Measurements from ENCODE around the gene ANKRD39.
"Not testable (repeated sequence)": the region's sequence is repeated elsewhere in the genome, so short reads cannot be mapped to it uniquely, and the experiment has no call there.

ANKRD39 gene, protein sequence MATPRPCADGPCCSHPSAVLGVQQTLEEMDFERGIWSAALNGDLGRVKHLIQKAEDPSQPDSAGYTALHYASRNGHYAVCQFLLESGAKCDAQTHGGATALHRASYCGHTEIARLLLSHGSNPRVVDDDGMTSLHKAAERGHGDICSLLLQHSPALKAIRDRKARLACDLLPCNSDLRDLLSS

DNA sequence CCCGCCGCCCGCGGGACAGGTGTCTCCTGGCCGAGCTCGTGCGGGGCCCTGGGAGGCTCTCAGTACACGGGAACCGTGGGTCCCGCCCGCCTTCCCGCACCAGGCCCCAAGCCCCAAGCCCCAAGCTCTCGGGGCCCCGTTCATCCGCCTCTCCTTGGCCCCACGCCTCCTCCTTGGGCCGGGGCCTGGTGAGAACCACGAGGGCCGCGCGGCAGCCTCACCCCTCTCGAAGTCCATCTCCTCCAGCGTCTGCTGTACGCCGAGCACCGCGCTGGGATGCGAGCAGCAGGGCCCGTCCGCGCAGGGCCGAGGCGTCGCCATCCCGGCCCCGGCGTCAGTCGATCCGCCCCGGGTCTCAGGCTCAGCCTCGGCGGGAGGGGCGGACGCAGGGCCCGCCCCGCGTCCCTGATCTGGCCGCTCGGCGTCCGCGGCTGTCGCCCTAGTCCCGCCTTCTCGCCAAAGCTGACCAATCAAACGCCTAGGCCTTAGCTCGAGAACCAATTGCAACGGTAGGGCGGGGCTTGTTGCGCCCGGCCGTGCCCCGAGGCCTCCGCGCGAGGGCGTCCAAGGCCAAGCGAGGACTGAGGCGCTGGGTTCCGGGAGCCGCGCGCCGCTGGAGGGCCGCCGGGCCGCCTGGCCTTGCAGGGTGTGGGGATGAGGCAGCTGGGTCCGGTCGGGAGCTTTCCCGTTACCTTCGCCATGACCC, at the start of gene ANKRD39:
Gene ANKRD39, minus strand, starts transcription at position 350 of the 706 bp plus-strand sequence. Its CDS starts 29 bp downstream, at position 321.
- peak; percentile 99 for DNase-seq

DNA sequence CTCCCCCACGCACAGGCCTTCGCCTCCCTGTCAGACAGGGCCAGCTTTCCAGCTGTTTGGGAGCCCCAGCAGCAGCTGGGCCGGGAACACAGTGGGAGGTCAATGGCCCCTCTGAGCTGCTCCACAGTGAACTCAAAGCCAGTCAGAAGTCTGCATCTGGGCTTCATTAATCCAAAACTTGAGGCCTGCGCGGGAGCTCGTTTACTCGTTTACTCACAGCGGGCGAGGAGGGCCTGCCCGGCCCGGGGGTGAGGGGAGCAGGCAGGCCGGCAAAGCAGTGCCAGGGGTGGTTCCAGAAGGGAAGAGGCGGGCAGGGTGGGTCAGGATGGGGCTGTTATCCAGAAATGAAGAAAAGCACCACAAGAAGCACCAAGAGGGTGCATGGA, 48.9 kb upstream of the ANKRD39 start:
- DNase-seq: no peak

DNA sequence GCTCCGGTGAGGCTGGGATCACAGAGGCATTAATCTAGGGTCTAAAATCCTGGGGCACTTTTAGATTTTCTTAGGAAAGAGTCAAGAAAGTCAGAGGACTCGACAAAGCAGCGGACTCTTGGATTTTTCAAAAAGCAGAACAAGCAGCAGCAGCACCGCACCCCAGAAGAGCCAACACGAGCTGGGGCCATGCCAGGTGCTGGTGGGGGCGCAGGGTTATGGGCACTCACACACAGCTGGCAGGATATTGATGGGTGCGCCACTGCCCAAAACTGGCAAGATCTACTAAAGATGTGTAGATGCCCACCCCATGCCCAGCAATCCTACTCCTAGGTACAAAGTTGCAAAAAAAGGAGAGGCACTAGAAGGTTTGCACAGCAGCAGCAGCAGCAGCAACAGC, 46.0 kb upstream of the ANKRD39 start:
- no peak for DNase-seq

DNA sequence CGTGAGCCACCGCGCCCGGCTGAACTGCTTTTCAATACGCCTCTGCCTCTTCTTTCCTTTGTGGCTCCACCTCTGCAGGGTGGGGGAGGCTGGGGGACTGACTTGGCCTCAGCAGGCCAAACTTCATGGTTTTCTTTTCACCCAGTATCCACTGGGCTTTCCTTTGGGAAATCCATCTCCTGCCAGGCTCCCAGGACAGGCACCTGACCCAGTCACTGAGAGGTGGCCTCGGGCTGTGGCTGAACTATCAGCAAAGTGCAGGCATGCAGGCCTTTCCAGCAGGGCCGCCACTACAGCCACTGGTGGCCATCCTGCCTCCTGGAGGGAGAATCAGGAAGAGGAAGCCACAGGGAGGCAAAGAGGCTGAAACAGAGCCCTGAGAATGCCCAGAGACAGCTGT, 45.5 kb upstream of the ANKRD39 start:
- DNase-seq: no peak

DNA sequence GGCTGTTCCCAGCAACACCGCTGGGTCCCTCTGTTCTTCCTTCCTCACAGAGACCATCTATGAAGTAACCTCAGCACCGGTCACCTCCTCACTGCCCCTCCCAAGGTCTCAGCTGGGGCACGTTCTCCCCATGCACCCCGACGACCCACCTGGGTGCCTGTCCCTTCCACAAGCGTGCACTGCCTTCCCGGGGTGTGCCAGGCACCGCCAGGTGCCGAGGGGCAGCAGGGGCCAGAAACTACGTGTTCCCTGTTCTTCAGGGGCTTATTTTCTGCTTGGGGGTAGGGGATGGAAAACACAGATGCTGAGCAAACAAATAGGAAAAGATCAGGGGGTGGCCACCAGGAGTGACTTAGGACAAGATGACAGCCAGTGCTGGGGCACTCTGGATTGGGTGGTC, 42.4 kb upstream of the ANKRD39 start:
- DNase-seq: no peak

DNA sequence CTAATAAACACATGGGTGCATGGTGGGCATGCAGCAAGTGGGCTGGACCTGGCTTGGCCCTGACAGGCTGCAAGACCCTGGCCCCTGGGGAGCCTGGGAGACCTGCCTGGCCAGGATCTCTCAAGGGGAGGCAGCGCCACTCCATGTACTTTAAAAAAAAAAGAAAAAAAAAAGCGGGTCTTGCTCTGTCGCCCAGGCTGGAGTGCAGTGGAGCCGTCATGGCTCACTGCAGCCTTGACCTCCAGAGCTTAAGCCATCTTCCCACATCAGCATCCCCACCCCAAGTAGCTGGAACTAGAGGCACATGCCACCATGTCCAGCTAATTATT, 41.6 kb upstream of the ANKRD39 start:
- no peak for DNase-seq

DNA sequence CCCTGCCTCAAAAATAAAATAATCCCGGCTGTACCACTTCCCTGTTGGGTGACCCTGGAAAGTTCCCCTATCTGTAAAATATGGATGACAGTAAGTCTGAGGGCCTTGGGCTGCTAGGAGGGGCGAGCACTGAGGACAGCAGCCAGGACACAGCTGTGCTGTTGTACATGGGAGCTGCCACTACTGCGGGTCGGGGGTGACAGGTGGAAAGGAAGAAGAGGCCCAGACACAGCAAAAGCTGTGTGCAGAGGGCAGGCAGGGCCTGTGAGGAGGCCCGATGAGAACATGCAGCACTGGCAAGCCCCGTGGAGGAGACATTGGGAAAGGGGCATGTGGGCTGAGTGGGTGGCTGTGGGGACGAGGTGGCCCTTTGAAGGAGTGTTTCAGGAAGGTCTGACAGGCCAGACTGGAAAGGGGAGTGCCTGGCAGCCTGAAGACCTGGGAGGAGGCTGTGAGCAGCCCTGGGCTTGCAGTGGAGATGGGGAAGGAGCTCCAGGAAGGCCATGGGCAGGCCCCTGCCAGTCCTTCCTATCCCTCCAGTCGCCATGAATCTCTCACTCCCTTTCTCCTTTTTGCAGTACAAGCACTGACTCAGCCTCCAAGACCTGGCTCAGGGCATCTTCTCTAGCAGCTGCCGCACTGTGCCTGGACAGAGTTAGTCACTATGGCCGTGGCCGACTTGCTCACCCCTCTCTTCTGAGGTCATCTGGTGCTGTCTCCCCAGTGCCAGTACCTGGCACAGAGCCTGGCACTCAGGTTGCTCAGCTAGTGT, 41.0 kb upstream of the ANKRD39 start:
- DNase-seq: no peak

DNA sequence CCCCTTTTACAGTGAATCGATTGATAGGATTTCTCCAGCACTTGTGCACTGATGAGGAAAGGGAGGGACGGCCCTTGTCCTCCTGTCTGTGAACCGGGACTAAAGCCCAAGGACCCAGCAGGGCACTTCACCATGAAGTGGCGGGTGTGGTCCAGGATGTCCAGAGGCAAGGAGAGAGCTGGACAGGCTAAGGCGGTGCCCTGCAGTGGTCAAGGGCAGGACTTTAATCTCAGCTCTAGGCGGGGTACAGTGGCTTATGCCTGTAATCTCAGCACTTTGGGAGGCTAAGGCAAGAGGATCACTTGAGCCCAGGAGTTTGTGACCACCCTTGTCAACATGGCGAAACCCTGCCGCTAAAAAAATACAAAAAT, 40.3 kb upstream of the ANKRD39 start:
- DNase-seq: no peak

DNA sequence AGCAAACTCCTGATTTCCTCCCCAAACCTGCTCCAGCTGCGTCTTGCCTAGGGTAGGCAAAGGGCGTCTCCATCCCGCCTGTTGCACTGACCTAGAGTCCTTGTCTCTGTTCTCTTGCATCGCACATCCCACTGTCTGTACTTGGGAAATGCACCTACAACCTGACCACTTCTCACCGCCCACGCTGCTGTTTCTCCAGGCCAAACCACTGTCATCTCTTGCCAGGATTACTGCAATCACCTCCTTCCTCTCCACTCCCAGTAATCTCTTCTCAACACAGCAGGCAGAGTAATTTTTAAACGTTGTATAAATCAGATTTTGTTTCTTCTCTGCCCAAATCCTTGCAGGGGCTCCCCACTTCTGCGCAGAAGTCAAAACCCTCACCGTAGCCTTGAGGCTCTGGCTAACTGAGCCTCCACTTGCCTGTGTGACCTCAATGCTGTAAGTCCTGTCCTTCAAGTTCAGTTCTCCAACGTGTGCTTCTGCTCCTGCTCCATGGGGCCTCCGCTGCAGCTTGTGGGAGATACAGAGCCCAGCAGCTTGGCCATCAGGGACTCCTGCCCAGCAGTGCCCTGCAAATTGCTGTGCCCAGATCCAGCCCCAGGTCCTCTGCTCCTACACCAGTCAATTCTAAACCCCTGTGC, 39.8 kb upstream of the ANKRD39 start:
- peak; percentile 31 for DNase-seq

DNA sequence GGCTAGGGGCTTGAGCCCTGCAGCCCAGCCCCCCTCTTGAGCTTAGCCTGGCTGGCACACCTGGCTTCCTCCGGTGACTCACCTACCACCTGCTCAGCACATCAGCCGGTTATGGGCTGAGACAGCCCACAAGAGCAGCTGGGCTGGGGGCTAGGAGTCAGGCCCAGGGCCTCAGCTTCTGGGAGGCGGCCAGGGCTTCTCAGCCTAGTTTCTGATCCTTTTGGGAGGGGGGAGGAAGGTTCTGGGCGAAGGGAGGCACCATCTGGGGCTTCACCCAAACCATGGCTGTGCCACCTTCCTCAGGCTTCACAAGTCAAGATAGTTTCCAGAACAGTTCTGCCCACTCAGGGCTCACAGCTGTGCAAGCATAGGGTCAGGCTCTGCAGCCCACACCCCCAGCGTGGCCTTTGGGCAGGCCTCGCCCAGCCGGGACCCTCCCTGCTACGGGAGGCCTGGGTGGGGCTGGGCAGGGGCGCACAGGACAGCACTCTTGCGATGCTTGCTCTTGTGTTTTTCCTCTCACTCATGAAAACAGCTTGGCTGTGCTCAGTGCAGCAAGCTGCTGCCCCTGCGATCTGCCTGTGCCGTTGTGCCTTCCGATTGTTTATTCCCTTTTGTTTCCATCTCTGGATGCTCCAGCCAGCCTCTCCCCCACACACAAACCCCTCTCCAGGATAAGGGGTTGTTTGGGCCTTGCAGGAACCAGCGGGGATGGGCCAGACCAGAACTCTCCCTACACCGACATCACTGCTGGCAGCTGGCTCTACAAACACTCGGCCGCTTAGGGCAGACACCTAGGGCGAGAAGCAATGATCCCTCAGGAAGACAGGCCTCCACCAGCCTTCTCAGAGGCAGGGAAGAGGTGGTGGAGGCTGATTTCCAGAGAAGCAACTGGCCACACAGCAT, 38.2 kb upstream of the ANKRD39 start:
- no peak for DNase-seq

DNA sequence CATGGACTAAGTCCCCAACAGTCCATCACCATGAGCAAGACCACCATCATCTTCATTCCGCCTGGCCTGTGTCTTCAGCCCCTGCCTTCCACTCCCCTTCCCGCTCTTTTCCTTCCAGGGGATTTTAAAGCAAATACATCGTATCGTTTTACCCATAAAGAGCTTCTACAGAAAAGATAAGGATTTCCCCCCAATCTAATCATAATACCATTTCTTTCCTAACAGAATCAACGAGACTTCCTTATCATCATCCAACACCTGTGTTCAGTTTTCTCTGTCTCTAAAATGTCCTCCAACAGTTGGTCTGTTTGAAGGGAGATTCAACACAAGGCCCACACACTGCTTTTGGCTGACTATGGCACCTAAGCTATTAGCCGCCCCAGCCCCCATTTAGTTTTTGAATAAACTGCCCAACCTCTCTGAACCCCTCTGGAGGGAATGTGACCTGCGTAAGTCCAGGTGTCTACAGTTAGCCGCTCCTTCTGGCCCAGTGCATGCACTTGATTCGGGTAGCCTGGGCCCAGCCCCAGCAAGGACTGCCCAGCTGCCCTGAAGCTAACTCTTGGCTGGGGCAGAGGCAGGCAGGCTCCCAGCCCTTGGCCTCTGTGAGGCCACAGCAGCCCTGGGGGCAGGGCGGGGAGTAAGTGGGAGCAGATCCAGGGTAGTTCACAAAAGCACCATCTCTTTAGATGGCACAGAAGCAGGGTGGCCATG, 37.4 kb upstream of the ANKRD39 start:
- DNase-seq: no peak

DNA sequence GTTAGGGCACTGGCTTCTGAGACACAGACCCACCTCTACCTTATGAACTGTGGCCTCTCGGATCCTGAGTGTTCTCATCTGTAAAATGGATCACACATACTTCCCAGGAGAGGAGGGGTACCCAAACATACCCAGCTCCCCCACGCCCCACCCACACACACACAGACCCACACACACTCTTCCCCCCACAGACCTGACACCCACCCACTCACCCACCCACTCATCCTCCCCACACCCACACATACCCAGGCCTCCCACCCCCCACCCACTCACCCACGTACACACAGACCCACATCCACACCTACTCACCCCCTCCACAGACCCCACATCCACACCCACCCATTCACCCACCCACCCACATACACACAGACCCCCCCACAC, 36.3 kb upstream of the ANKRD39 start:
- DNase-seq: no peak

DNA sequence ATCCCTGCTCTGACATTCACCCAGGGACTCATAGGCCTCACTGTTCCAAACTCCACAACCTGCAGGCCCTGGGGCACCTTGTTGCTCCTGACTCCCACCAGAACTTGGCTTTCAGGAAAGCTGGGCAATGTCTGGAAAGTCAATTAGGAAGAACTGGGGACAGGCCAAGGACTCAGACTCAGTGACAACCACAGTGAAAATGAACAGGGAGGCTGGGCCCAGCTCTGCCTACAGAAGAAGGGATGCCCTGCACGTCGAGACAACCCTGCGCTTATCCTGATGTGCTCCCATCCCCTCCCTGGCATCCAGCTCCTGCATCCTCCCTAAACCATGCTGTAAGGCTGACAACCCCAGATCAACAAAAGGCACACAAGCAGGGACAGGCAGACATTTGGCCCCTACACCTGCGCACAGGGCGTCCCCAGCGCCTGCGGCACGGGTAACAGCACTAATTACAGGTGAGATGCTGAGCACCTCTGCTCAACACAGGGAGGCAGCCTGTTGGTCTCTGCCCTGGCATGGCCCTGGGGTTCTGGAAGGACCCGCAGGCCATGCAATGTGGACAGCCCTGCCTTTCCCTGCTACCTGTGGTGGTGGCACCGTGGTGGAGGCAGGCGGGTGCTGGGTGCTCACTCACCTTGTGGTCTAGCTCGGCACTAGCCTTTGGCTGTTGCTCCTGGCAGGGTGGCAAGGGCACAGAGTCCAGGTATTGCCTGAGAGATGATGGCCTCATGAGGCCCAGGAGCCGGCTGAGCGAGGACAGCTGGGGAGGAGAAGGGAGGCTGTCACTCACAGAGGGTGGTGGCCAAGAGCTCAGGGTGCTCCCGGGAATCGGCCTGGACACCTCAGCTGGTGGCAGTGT, 35.7 kb upstream of the ANKRD39 start:
- no peak for DNase-seq

DNA sequence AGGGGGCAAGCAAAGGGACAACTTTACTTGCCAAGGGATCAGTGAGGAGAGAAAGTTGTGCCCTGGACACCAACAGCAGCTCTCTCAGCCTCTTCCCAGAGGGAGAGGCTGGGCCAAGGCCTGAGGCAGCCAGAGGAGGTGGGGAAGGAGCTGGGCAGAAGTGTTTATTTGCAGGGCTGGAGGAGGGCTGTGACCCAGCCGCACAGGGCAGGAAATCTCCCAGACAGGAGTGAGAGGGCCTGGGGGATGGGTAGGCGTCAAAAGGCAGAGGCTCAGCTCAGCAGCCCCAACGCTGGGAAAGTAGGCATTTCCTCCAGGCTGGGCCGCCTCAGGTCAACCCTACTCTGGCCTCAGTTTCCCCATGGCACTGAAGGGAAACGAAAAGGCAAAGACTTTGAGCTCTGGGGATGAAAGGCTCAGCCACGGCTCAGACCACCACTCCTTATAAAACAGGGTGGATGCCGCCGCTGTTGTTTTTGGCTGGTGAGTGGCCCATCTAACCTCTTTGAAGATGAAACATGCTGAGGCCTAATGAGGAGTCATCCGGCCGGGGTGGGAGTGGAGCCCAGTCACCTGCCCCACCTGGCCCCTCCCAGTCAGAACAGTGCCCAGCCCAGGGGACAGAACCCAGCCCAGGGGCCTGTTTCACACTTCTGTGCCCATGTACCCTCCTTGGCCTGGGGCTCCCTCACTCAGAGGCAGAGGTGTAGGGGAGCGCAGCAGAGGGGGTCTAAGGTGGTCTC, 33.9 kb upstream of the ANKRD39 start:
- no peak for DNase-seq

DNA sequence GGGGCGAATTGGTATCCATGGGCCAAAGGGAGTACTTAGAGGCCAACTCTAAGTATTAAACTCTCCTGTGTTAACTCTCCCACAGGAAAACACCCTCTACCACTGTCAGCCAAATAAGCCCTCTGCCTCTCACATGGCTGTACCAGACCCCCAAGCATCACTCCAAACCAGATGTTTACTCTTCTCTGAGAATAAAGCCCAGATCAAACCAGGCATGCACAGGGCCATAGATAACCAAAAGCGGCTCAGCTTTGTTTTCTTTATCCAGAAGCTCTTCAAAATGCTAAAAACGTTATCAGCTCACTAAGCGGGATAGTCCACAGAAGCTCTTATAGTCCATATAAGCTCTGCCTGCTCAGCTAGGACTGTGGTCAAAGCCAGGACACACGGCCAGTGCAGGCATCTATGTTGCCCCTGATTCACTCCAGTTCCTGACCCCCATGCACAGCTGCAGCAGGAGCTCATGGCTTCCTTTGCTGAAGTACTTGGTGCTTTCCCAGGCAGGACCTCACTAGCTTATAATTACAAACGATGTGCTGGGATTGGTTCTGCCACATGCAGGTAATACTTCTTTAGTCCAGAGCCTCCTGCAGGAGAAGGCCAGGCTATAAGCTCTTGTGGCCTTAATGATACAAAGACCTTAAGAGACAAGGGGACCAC, 33.0 kb upstream of the ANKRD39 start:
- DNase-seq: no peak

DNA sequence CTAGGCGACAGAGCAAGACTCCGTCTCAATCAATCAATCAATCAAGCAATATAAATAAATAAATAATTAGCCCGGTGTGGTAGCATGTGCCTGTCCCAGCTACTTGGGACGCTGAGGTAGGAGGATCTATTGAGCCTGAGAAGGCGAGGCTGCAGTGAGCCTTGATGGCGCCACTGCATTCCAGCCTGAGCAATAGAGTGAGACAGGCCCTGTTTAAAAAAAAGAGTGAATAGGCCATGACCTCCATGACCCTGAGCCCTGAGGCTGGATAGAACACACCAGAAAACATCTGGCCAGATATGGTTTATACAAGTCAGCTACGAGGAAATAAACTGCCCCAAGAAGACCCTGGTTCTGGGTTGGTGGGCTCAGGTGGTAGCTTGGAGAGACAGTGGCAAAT, 32.4 kb upstream of the ANKRD39 start:
- no peak for DNase-seq

DNA sequence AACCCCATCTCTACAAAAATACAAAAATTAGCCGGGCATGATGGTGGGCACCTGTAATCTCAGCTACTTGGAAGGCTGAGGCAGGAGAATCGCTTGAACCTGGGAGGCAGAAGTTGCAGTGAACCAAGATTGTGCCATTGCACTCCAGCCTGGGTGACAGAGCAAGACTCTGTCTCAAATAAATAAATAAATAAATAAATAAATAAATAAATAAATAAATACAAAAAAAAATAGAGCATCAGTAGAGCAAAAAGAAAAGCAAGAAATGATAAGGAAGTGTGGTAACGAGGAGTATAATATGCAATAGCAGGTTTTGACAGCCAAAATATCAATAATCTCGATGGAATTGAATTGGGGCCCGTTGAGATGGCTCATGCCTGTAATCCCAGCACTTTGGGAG, 31.7 kb upstream of the ANKRD39 start:
- not testable (repeated sequence) for DNase-seq

DNA sequence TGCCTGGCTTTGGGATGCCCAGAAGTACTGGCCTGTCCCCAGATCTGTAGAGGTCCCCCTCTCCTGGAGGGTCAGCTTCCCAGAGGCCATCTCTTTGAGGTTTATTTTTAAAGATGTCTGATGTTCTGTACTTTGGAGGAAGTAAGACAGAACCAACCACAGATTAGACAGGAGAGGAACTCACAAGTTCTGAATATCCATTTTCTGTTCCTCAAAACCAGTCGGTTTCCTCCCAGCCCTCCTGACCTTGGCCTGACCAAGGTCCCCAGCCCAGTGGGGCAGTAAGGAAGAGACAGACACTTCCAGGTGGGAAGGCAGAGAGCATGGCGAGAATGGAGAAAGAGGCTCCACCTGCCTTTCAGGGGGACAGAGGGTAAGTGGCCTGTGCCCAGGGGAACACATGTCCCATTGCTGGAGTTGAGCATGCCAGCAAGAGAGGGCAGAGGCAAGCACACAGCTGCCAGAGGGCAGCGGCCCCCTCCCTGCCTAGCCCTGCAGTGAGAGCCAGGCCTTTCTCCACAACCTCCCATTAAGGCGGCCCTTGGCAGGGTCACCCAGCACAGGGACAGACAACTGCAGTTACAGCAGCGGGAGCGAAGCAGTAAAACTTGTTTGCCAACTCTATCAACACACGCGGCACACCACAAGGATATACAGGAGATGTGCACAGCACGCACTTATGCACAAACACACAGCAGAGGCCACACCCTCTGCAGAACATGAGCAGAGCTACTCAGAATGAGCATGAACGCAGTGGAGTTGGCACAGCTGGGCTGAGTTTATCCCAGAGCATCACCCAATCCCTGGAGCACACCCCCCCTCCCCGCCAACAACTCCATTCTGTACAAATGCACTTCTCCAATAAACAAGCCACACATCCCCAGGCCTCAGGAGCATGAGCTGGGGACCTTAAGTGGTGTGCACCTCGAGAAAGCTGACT, 30.5 kb upstream of the ANKRD39 start:
- DNase-seq: peak; percentile 76

Measured in inflammatory macrophage treated with lipopolysaccharide for 4 hours (primary cell).